Stimulated activated CD4-positive, alpha-beta T cell treated with anti-CD3 and anti-CD28 coated beads, TNF-alpha, amount 100 ng/mL, for 1 hour (primary cell): ENCODE data around the gene PTPDC1.

Source experiments
- DNase-seq, 3 donors: peaks; one replicate each; pipeline ENCODE4 v3.0.0-alpha.2; 2020; ENCODE audit warnings: low read depth in 3 of 3, low spot score in 1 of 3

The PTPDC1 gene

GRCh38 chr9:94140791-94141790, 56.8 kb downstream of the PTPDC1 start:
- no peak for DNase-seq

DNA sequence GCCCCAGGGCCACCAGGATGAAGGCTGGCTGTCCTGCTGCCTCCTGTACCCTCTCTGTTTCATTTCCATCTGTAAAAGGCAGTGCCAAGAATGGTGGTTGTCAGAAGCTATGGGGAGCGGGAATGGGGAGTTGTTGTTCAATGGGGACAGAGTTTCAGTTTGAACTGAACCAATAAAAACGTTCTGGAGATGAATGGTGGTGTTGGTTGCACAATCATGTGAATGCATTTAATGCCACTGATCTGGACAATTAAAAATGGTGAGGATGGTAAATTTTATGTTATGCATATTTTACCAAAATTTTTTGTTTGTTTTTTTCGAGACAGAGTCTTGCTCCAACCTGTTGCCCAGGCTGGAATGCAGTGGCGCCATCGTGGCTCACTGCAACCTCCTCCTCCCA, 58.1 kb downstream of the PTPDC1 start:
- no peak for DNase-seq

DNA sequence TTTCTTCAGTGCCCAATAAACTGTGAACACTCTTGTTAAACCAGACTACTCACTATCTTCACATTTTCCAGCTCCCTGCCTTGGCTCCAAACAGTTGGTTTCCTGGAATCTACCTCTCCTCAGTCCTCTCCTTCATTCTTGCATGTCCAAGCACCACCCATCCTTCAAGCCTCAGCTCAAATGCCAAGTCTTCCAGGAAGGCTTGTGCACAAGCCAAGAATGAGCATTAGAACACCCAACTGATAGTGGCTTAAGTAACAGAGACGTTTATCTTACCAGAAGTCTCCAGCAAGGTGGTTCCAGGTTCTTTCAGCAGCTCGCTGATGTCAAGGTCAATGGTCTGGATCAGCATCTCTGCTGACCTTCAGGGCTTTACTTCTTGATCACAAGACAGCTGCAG, 60.1 kb downstream of the PTPDC1 start:
- no peak for DNase-seq

DNA sequence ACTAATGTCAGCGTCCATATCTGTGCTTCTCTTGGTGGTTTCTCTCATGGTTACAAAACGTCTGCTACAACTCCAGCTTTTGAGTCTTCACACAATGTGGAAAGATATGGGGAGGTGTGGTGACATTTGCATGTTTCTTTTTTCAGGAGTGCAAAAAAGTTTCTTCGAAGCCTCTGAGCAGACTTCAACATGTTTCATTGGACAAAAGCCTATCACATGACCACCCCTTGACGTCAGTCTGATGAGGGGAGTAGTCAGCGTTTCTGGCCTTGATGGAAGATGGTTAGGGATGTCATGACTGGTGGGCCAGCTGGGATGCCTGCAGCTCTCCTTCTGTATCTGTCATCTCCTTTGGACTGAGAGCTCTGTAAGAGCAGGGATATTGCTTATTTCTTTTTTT, 61.4 kb downstream of the PTPDC1 start:
- DNase-seq: no peak

GRCh38 chr9:94147776-94148175, 63.5 kb downstream of the PTPDC1 start:
- no peak for DNase-seq

- no peak for DNase-seq
Observed at GRCh38 chr9:94148419-94148818, 64.2 kb downstream of the PTPDC1 start.

GRCh38 chr9:94149696-94150095, 65.4 kb downstream of the PTPDC1 start:
- DNase-seq: no peak

DNA sequence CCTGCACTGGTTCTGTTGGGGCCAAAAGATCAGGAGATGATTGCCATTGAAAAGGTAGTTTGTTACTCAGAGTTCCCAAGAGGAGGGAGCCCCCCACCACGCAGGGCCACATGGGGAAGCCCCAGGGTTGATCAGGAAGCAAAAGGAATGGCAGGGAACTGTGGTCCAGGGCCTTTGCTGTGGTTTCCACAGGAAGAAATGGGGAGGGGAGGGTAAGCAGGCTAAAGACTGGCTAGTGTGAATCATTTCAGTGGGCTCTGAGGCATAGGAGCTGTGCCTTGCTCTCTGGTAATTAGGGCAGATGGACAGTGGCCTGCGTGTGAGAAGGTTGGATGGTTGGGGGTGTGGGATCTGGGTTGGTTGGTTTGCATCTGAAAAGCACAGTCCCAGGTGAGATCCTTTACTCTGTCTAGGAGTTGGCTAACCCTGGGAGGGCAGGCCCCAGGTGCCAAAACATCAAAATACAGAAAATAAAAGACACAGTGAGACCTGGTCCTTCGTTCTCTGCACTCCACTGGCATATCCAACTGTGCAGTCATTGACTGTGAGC, 66.1 kb downstream of the PTPDC1 start:
- DNase-seq: no peak

GRCh38 chr9:94150890-94151650, 66.8 kb downstream of the PTPDC1 start:
- no peak for DNase-seq

- no peak for DNase-seq
Observed at GRCh38 chr9:94153905-94154304, 69.6 kb downstream of the PTPDC1 start.

DNA sequence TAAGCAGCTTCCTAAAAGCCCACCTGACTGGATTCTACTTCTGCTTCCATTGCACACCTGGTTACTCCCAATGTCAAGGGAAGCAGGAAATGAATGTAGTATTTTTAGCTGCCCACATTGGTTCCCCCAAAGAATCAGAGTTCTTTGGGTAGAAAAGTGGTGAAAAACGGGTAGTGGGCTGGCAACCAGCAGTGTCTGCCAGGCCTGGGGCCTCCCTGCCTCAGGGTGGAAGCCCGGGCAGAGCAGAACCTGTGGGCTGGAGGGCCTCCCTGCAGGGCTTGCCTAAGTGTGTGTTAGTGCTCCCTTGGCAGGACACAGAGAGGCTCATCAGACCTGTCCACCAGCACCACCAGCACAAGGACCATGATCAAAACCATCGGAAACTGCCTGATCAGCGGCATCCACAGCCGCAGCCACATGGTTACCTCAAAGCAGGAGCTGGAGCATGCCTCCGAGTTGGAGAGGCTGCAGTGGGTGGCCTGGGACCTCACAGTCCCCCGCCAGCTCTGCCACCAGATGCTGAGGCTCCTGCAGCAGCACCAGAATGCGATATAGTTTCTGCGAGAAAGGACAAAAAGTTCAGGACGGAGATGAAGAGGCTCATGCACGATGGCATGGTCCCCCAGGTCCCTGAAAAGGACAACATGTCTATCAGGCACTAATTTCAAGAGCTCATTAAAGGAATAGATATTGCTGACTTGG, 72.2 kb downstream of the PTPDC1 start:
- no peak for DNase-seq

GRCh38 chr9:94157050-94157801, 73.0 kb downstream of the PTPDC1 start:
- no peak for DNase-seq
